A549 (cell line): Measurements from ENCODE around the gene EPN2. TPM values are rescaled to one million over a fixed set of nuclear protein-coding genes. Genes with fewer than 3 reads are reported as not detected.

Experiments
- ATAC-seq, 2 experiments: fragments of 200-7000 bp in 1 of 2; fragments of >200 bp in 1 of 2; cut with Nextera tagmentation in 1 of 2; cut with Tn5 transposase in 1 of 2; 3 replicates each; pipeline versions ENCODE4 v1.8.0 to v1.9.1; 2018 to 2020; ENCODE audit warnings: mild to moderate bottlenecking in 1 of 2, moderate library complexity in 1 of 2
- CTCF ChIA-PET: fragments of 300-600 bp; sonication (Branson Sonifier 250); formaldehyde crosslinking; extraction: SDS; loops from one replicate; lab custom pipeline; 2021; ENCODE audit warnings: antibody characterized with exemption, inconsistent platforms; lab: Yijun Ruan, JAX
- POLR2A ChIA-PET: fragments of 350-600 bp; formaldehyde crosslinking; extraction: SDS; loops from one replicate; lab custom pipeline; 2021; ENCODE audit warnings: antibody characterized with exemption, inconsistent platforms; lab: Yijun Ruan, JAX
- DNase-seq, 2 experiments: peaks; one replicate each; pipeline versions ENCODE4 v3.0.0 to v3.0.0-alpha.2; 2011 to 2016; ENCODE audit warnings: low read depth in 1 of 2, low spot score in 1 of 2
- FAIRE-seq: peaks from 2 replicates; lab custom pipeline; 2011; peaks lifted over from hg19 to GRCh38; lab: Jason Lieb, UNC
- H3K27ac ChIP-seq, 2 experiments: fragments of >200 bp; sonication (Bioruptor Twin); formaldehyde crosslinking; 3 replicates each; pipeline ENCODE4 v1.5.1; 2016 to 2017
- H3K4me1 ChIP-seq: fragments of >200 bp; sonication (Bioruptor Twin); formaldehyde crosslinking; 3 replicates; pipeline ENCODE4 v1.6.1; 2016
- H3K4me2 ChIP-seq: fragments of >200 bp; sonication (Bioruptor Twin); formaldehyde crosslinking; 3 replicates; pipeline ENCODE4 v1.6.1; 2016
- H3K4me3 ChIP-seq: fragments of >200 bp; sonication (Bioruptor Twin); formaldehyde crosslinking; 3 replicates; pipeline ENCODE4 v1.5.1; 2016
- H3K9me3 ChIP-seq: fragments of >200 bp; sonication (Bioruptor Twin); formaldehyde crosslinking; 3 replicates; pipeline ENCODE4 v1.6.1; 2016
- BCL3 ChIP-seq: fragments of >200 bp; sonication (Bioruptor Twin); formaldehyde crosslinking; IDR thresholded peaks from 3 replicates; pipeline ENCODE4 v1.6.1; 2016
- CBX2 ChIP-seq: fragments of 200-600 bp; sonication (generic); IDR thresholded peaks from 2 replicates; pipeline ENCODE4 v1.6.1; 2016; ENCODE audit warnings: low read depth, mild to moderate bottlenecking, borderline replicate concordance
- CBX8 ChIP-seq: fragments of 200-600 bp; sonication (generic); IDR thresholded peaks from 2 replicates; pipeline ENCODE4 v1.6.1; 2016
- CHD2 ChIP-seq: fragments of 150-350 bp; IDR thresholded peaks from 2 replicates; pipeline ENCODE4 v1.6.1; 2014; ENCODE audit warnings: low read length; ENCODE audit not compliant: partially characterized antibody
- CHD4 ChIP-seq: fragments of 200-600 bp; sonication (generic); IDR thresholded peaks from 2 replicates; pipeline ENCODE4 v1.6.1; 2016; ENCODE audit warnings: antibody characterized with exemption, mild to moderate bottlenecking, borderline replicate concordance
- EHMT2 ChIP-seq: fragments of 200-600 bp; sonication (generic); IDR thresholded peaks from 2 replicates; pipeline ENCODE4 v1.6.1; 2016; ENCODE audit warnings: antibody characterized with exemption, low read depth, mild to moderate bottlenecking, moderate library complexity
- HMGXB4 ChIP-seq: fragments of 250-450 bp; sonication (Bioruptor Pico); IDR thresholded peaks from 2 replicates; pipeline ENCODE4 v1.5.0; 2021; ENCODE audit warnings: mild to moderate bottlenecking, moderate library complexity, borderline replicate concordance
- HOXA7 ChIP-seq: fragments of 250-450 bp; sonication (Bioruptor Pico); IDR thresholded peaks from 2 replicates; pipeline ENCODE4 v1.5.0; 2020; ENCODE audit warnings: mild to moderate bottlenecking, moderate library complexity
- HOXB13 ChIP-seq: fragments of 250-450 bp; sonication (Bioruptor Pico); IDR thresholded peaks from 2 replicates; pipeline ENCODE4 v1.5.0; 2020; ENCODE audit warnings: low read depth, mild to moderate bottlenecking, moderate library complexity
- HOXB5 ChIP-seq: fragments of 250-450 bp; sonication (Bioruptor Pico); IDR thresholded peaks from 2 replicates; pipeline ENCODE4 v1.5.0; 2020; ENCODE audit warnings: mild to moderate bottlenecking, moderate library complexity
- JUN ChIP-seq, 2 experiments: fragments of >200 bp; sonication (Bioruptor Twin); formaldehyde crosslinking; IDR thresholded peaks; 2 replicates in 1 of 2; 3 replicates in 1 of 2; pipeline ENCODE4 v1.6.1; 2016 to 2017
- JUNB ChIP-seq: fragments of >200 bp; sonication (Bioruptor Twin); formaldehyde crosslinking; IDR thresholded peaks from 2 replicates; pipeline ENCODE4 v1.6.1; 2016
- KDM5A ChIP-seq: fragments of 200-600 bp; sonication (generic); IDR thresholded peaks from 2 replicates; pipeline ENCODE4 v1.6.1; 2016; ENCODE audit warnings: antibody characterized with exemption, mild to moderate bottlenecking
- MAFK ChIP-seq: fragments of 450-650 bp; IDR thresholded peaks from 2 replicates; pipeline ENCODE4 v1.6.1; 2014; ENCODE audit not compliant: partially characterized antibody
- MAX ChIP-seq: IDR thresholded peaks from 2 replicates; pipeline ENCODE4 v1.6.1; 2012
- POLR2AphosphoS2 ChIP-seq: conservative IDR thresholded peaks from 2 replicates; pipeline ENCODE4 v1.6.1; 2012; ENCODE audit warnings: low read length, improper control_type of control experiment, inconsistent platforms
- RCOR1 ChIP-seq: fragments of 150-350 bp; IDR thresholded peaks from 2 replicates; pipeline ENCODE4 v1.6.1; 2014; ENCODE audit warnings: antibody characterized with exemption, low read length, low read depth
- REST ChIP-seq: fragments of 200-600 bp; sonication (generic); IDR thresholded peaks from 2 replicates; pipeline ENCODE4 v1.6.1; 2016; ENCODE audit warnings: antibody characterized with exemption, mild to moderate bottlenecking, moderate library complexity
- RFX5 ChIP-seq: fragments of 450-650 bp; IDR thresholded peaks from 2 replicates; pipeline ENCODE4 v1.7.1; 2014; ENCODE audit warnings: antibody characterized with exemption, mild to moderate bottlenecking, moderate library complexity
- RNF2 ChIP-seq: fragments of 200-600 bp; sonication (generic); IDR thresholded peaks from 2 replicates; pipeline ENCODE4 v1.6.1; 2016; ENCODE audit warnings: low read depth, mild to moderate bottlenecking, antibody characterized with exemption, moderate library complexity, borderline replicate concordance
- SMC3 ChIP-seq: fragments of >200 bp; sonication (Bioruptor Twin); formaldehyde crosslinking; IDR thresholded peaks from 3 replicates; pipeline ENCODE4 v1.6.1; 2018; ENCODE audit warnings: inconsistent platforms
- SREBF2 ChIP-seq: fragments of 450-650 bp; IDR thresholded peaks from 2 replicates; pipeline ENCODE4 v1.6.1; 2014; ENCODE audit warnings: mild to moderate bottlenecking, moderate library complexity
- USF2 ChIP-seq: fragments of 450-650 bp; IDR thresholded peaks from 2 replicates; pipeline ENCODE4 v1.6.1; 2014; ENCODE audit warnings: antibody characterized with exemption
- ZFP36 ChIP-seq: fragments of 450-650 bp; IDR thresholded peaks from 2 replicates; pipeline ENCODE4 v1.6.1; 2014; ENCODE audit warnings: borderline replicate concordance; ENCODE audit not compliant: partially characterized antibody
- ZNF302 ChIP-seq: fragments of 250-450 bp; sonication (Bioruptor Pico); IDR thresholded peaks from 2 replicates; pipeline ENCODE4 v1.9.0; 2021; ENCODE audit warnings: inconsistent platforms, mild to moderate bottlenecking, moderate library complexity
- ZSCAN20 ChIP-seq: fragments of 250-450 bp; sonication (Bioruptor Pico); IDR thresholded peaks from 2 replicates; pipeline ENCODE4 v1.8.0; 2022; ENCODE audit warnings: mild to moderate bottlenecking, moderate library complexity
- WGBS: methylation state at CpG from one replicate; pipeline ENCODE4 v1.1.6; 2017; ENCODE audit errors: missing lambda C conversion rate; 5-methylcytosine and 5-hydroxymethylcytosine counted together
- polyA plus RNA-seq, 4 experiments: library from polyadenylated mRNA; depleted of rRNA in 3 of 4; stranded (reverse); fragments of >200 nt; fragmentation: RNase III in 1 of 4; extraction: RNeasy Plus Mini Kit Qiagen cat#74134 plus additional on column Dnase treatment in 1 of 4; gene quantifications; 2 replicates in 3 of 4; 3 replicates in 1 of 4; pipeline ENCODE4 v1.2.3, GENCODE V29; 2011 to 2017

Gene EPN2
- polyA plus RNA-seq, 2 of the 4 experiments (the other 2 are of a cell fraction): 32.1 to 33.8 TPM

GRCh38 chr17:19363460-19364035, 126.4 kb downstream of the EPN2 start (continued):
- TF ChIP-seq CBX2 (no peak), CBX8 (no peak), ZSCAN20 (CRISPR knock-in tag) (no peak), HOXA7 (no peak), SMC3 (no peak)
- TF ChIP-seq, all 56 proteins: peak for 0

GRCh38 chr17:19364699-19365498, 127.7 kb downstream of the EPN2 start:
- TF ChIP-seq CHD4 (no peak), EHMT2 (no peak), HOXB5 (no peak), ZNF302 (CRISPR knock-in tag) (no peak), REST (no peak), MAX (no peak), SREBF2 (no peak), KDM5A (no peak), ZFP36 (no peak), CHD2 (no peak), HOXB13 (CRISPR knock-in tag) (no peak), POLR2AphosphoS2 (no peak)
- peak overlapping the region in 1 of 2 experiments; percentile 6; a peak in 1 of 6 replicates for H3K27ac ChIP-seq
- DNase-seq: no peak
- ChIA-PET POLR2A (interaction anchor here (1.8 kb wide), 1 partner anchor 13 kb away, joined by 15 read pairs; the partner anchor contains the start of gene MAPK7), CTCF (interaction anchor here (0.9 to 14.6 kb wide), 15 partner anchors 8 to 399 kb away, joined by 3 to 362 read pairs (median 6); partner anchors contain the start of genes MAPK7 and MFAP4)
- H3K9me3 ChIP-seq: no peaks in the 10 kb centered on the region
- FAIRE-seq: no peak
- H3K4me3 ChIP-seq: no peak overlapping the region
- H3K4me2 ChIP-seq: no peak overlapping the region
- ATAC-seq: no peak
- WGBS: 80% methylated on average over 14 of the region's 14 CpGs
- peaks cover 30% of the 10 kb centered on the region for H3K4me1 ChIP-seq

GRCh38 chr17:19365499-19365817, 128.3 kb downstream of the EPN2 start:
- no peak overlapping the region for H3K4me2 ChIP-seq
- H3K27ac ChIP-seq: no peak overlapping the region; a peak in 1 of 6 replicates
- FAIRE-seq (no peak), DNase-seq (no peak), ATAC-seq (no peak)
- no peak overlapping the region for H3K4me3 ChIP-seq
- 81% methylated on average over 4 of the region's 4 CpGs for WGBS
- H3K9me3 ChIP-seq: no peaks in the 10 kb centered on the region
- POLR2A ChIA-PET: interaction anchor here (1.8 kb wide), 1 partner anchor 12 kb away, joined by 15 read pairs; the partner anchor contains the start of gene MAPK7
- CTCF ChIA-PET: interaction anchor here (0.6 to 14.6 kb wide), 14 partner anchors 8 to 399 kb away, joined by 3 to 362 read pairs (median 4); partner anchors contain the start of gene MAPK7
- H3K4me1 ChIP-seq: peaks cover 30% of the 10 kb centered on the region
- TF ChIP-seq RNF2 (no peak), MAFK (no peak), RCOR1 (no peak), RFX5 (no peak), JUNB (no peak), HOXB5 (no peak), HMGXB4 (CRISPR knock-in tag) (no peak), USF2 (no peak), BCL3 (no peak), JUN (IDR thresholded peaks at IDR 0.05) (no peak)
